Activated CD4-positive, alpha-beta memory T cell treated with anti-CD3 and anti-CD28 coated beads, Interleukin-2, amount 10 ng/mL, durations not matched to agents 7 days and 5 days (primary cell): Measurements from ENCODE around the gene RIC8B. TPM values are rescaled to one million over a fixed set of nuclear protein-coding genes. Genes with fewer than 3 reads are reported as not detected.

Experiments
- CTCF ChIA-PET: fragments of 350-600 bp; sonication (Branson Sonifier 250); formaldehyde crosslinking; loops from one replicate; lab custom pipeline; 2021; ENCODE audit warnings: antibody characterized with exemption, inconsistent platforms; lab: Charles Lee
- POLR2A ChIA-PET: fragments of 350-600 bp; sonication (Branson Sonifier 250); formaldehyde crosslinking; loops from one replicate; lab custom pipeline; 2021; ENCODE audit warnings: antibody characterized with exemption; lab: Charles Lee
- DNase-seq: peaks from one replicate; pipeline ENCODE4 v3.0.0-alpha.2; 2020
- H3K27ac Mint-ChIP-seq: one replicate; pipeline ENCODE4 v1.8.0; 2021; ENCODE audit warnings: mild to moderate bottlenecking, mixed read lengths
- H3K27me3 Mint-ChIP-seq: one replicate; pipeline ENCODE4 v1.8.0; 2021; ENCODE audit warnings: mixed read lengths
- H3K36me3 Mint-ChIP-seq: one replicate; pipeline ENCODE4 v1.8.0; 2021; ENCODE audit warnings: low read depth, mixed read lengths
- H3K4me1 Mint-ChIP-seq: one replicate; pipeline ENCODE4 v1.8.0; 2021; ENCODE audit warnings: mixed read lengths
- H3K4me3 Mint-ChIP-seq: one replicate; pipeline ENCODE4 v1.8.0; 2021; ENCODE audit warnings: mild to moderate bottlenecking, mixed read lengths
- H3K9me3 Mint-ChIP-seq: one replicate; pipeline ENCODE4 v1.8.0; 2021; ENCODE audit warnings: mixed read lengths
- total RNA-seq, 2 experiments: library from RNA; stranded (reverse); gene quantifications; one replicate each; pipeline ENCODE4 v1.2.3, GENCODE V29; 2021

The RIC8B gene
- total RNA-seq, 2 experiments from 2014 or later: 9.1 to 11.6 TPM

DNA sequence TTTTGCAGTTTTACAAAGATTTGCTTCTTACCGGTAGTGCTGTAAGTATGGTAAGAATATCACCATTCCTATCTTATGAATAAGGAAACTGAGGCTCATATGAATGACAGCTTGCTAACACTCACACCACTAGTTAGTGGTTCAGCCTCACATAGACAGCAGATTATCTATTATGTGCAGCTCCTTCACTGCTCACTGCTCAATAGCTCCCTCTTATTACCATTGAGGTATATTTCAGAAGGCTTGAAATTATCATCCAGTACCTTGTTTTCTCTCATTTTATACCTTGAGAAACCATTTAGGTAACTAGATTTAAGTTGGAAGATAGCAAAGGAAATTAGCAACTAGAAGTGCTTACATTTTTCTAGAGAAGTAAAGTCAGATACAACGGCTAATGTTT lies 15.5 kb downstream of the RIC8B start:
- Mint-ChIP-seq H3K4me1 (no peaks in the 10 kb centered on the region), H3K27ac (no peak overlapping the region), H3K27me3 (no peaks in the 10 kb centered on the region), H3K9me3 (no peaks in the 10 kb centered on the region), H3K4me3 (no peak overlapping the region), H3K36me3 (peaks cover 52% of the 10 kb centered on the region)
- CTCF ChIA-PET: interaction anchor here (1.0 to 1.1 kb wide), 2 partner anchors 10 to 11 kb away, joined by 3 read pairs; no protein-coding TSS in a partner anchor
- POLR2A ChIA-PET: interaction anchor here (0.9 kb wide), 1 partner anchor 14 kb away, joined by 3 read pairs; no protein-coding TSS in a partner anchor
- no peak for DNase-seq

- Mint-ChIP-seq H3K4me3 (no peak overlapping the region), H3K36me3 (peaks cover 50% of the 10 kb centered on the region), H3K4me1 (no peaks in the 10 kb centered on the region), H3K27me3 (no peaks in the 10 kb centered on the region), H3K27ac (no peak overlapping the region), H3K9me3 (no peaks in the 10 kb centered on the region)
- CTCF ChIA-PET: no interaction called here
- DNase-seq: no peak
- POLR2A ChIA-PET: no interaction called here
These were observed 17.0 kb downstream of the RIC8B start for GRCh38 chr12:106791531-106791930.

DNA sequence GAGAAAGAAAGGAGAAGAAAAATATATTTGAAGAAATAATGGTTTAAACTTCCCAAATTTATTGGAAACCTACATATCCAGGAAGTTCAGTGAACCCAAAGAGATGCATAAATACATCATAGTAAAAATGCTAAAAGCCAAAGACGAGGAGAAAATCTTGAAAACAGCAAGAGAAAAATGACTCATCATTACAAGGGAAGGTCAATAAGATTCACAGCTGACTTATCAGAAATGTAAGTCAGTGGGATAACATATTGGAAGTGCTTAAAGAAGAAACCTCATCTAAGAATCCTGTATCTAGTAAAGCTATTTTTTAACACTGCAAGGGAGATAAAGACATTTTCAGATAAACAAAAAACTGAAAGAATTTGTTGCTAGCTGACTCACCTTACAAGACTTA lies 19.9 kb downstream of the RIC8B start:
- Mint-ChIP-seq H3K4me1 (no peaks in the 10 kb centered on the region), H3K9me3 (no peaks in the 10 kb centered on the region), H3K36me3 (peaks cover 28% of the 10 kb centered on the region), H3K4me3 (no peak overlapping the region), H3K27ac (no peak overlapping the region), H3K27me3 (no peaks in the 10 kb centered on the region)
- no peak for DNase-seq
- ChIA-PET CTCF (no interaction called here), POLR2A (no interaction called here)

- H3K9me3 Mint-ChIP-seq: no peaks in the 10 kb centered on the region
- DNase-seq: no peak
- ChIA-PET CTCF (interaction anchor here (0.6 kb wide), 1 partner anchor 11 kb away, joined by 3 read pairs; no protein-coding TSS in a partner anchor), POLR2A (no interaction called here)
- no peak overlapping the region for H3K27ac Mint-ChIP-seq
- H3K4me3 Mint-ChIP-seq: no peak overlapping the region
- peaks cover 20% of the 10 kb centered on the region for H3K36me3 Mint-ChIP-seq
- no peaks in the 10 kb centered on the region for H3K27me3 Mint-ChIP-seq
- no peaks in the 10 kb centered on the region for H3K4me1 Mint-ChIP-seq
These were observed 26.8 kb downstream of the RIC8B start for GRCh38 chr12:106801167-106801708.

DNA sequence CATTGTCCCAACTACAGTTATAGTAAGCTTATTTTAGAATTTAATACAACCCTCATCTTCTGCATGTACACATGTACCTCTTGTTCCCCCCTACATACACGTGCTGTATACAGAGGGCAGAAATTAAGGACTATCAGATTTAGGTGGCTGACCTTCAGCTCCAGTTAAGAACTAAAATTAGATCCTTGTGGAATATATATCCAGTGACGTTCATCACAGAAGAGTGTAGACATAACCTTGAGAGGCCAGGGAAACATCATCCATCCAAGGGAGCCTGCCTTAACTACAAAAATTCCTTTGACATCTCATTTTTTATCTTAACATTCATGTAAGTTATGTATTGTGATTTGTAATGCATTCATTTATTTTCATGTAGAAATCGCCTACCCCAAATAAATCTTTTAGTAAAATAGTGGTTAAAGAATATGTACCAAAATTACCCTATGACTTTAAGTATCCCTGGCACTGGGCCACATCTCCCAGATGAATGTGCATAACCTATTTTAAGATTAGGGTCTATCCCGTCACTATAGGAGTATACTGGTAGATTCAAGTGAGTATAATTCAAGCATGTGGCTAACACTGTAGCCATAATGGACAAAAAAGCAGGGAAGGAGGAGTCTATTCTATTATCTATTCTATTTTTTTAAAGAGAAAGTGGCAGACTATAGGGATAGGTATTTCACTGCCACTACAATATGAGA lies 27.5 kb downstream of the RIC8B start:
- no peak for DNase-seq
- Mint-ChIP-seq H3K4me1 (no peaks in the 10 kb centered on the region), H3K36me3 (peaks cover 24% of the 10 kb centered on the region), H3K27me3 (no peaks in the 10 kb centered on the region), H3K27ac (no peak overlapping the region), H3K9me3 (no peaks in the 10 kb centered on the region), H3K4me3 (no peak overlapping the region)
- POLR2A ChIA-PET: no interaction called here
- CTCF ChIA-PET: no interaction called here

DNA sequence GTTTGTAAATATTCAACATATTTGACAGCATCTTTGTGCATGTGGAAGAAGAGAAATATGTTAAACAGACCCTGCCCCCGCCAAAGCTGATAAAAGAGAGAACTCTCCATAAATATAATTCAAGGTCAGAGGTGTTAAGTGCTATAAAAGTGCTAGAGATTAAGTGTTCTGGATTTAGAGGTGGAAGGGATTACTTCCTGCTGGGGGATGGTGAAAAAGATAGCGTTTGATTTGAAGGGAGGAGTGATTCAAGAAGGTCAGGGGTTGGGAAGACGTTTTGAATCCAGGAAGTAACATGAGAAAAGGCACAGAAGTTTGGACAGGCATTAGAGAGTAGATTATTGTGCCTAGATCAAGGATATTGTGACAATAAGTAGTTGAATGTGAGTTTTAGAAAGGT lies 30.2 kb downstream of the RIC8B start:
- ChIA-PET CTCF (no interaction called here), POLR2A (no interaction called here)
- H3K27ac Mint-ChIP-seq: no peak overlapping the region
- no peaks in the 10 kb centered on the region for H3K27me3 Mint-ChIP-seq
- no peak overlapping the region for H3K4me3 Mint-ChIP-seq
- H3K36me3 Mint-ChIP-seq: peaks cover 25% of the 10 kb centered on the region
- no peaks in the 10 kb centered on the region for H3K4me1 Mint-ChIP-seq
- no peak for DNase-seq
- H3K9me3 Mint-ChIP-seq: no peaks in the 10 kb centered on the region

DNA sequence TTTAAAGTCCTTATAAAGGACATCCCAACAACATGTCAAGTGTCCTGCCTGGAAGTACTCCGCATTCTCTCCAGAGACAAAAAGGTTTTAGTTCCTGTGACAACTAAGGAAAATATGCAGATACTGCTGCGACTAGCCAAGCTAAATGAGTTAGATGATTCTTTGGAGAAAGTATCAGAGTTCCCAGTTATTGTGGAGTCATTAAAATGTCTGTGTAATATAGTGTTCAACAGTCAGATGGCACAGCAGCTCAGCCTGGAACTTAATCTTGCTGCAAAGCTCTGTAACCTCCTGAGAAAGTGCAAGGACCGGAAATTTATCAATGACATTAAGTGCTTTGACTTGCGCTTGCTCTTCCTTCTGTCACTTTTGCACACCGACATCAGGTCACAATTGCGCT lies 40.2 kb downstream of the RIC8B start:
- no peaks in the 10 kb centered on the region for H3K4me1 Mint-ChIP-seq
- H3K9me3 Mint-ChIP-seq: no peaks in the 10 kb centered on the region
- H3K4me3 Mint-ChIP-seq: no peak overlapping the region
- H3K36me3 Mint-ChIP-seq: peaks cover 6% of the 10 kb centered on the region
- POLR2A ChIA-PET: no interaction called here
- CTCF ChIA-PET: no interaction called here
- H3K27me3 Mint-ChIP-seq: no peaks in the 10 kb centered on the region
- H3K27ac Mint-ChIP-seq: no peak overlapping the region
- no peak for DNase-seq

GRCh38 chr12:106815741-106816140 lies 41.3 kb downstream of the RIC8B start:
- no peak overlapping the region for H3K4me3 Mint-ChIP-seq
- H3K9me3 Mint-ChIP-seq: no peaks in the 10 kb centered on the region
- CTCF ChIA-PET: interaction anchor here (0.6 to 1.0 kb wide), 2 partner anchors 13 to 632 kb away, joined by 3 read pairs; no protein-coding TSS in a partner anchor
- H3K27ac Mint-ChIP-seq: no peak overlapping the region
- peaks cover 7% of the 10 kb centered on the region for H3K36me3 Mint-ChIP-seq
- no peak for DNase-seq
- H3K4me1 Mint-ChIP-seq: no peaks in the 10 kb centered on the region
- no peaks in the 10 kb centered on the region for H3K27me3 Mint-ChIP-seq
- POLR2A ChIA-PET: no interaction called here

- Mint-ChIP-seq H3K27me3 (no peaks in the 10 kb centered on the region), H3K9me3 (no peaks in the 10 kb centered on the region), H3K36me3 (peaks cover 11% of the 10 kb centered on the region), H3K27ac (no peak overlapping the region), H3K4me1 (peaks cover 3% of the 10 kb centered on the region), H3K4me3 (no peak overlapping the region)
- CTCF ChIA-PET: interaction anchor here (0.6 to 1.0 kb wide), 2 partner anchors 13 to 632 kb away, joined by 3 read pairs; no protein-coding TSS in a partner anchor
- POLR2A ChIA-PET: no interaction called here
- DNase-seq: no peak
These were observed 41.7 kb downstream of the RIC8B start for GRCh38 chr12:106816231-106816630.

- Mint-ChIP-seq H3K9me3 (no peaks in the 10 kb centered on the region), H3K4me1 (peaks cover 6% of the 10 kb centered on the region), H3K27ac (no peak overlapping the region), H3K27me3 (no peaks in the 10 kb centered on the region), H3K4me3 (no peak overlapping the region), H3K36me3 (peaks cover 29% of the 10 kb centered on the region)
- CTCF ChIA-PET: no interaction called here
- no peak for DNase-seq
- POLR2A ChIA-PET: interaction anchor here (1.4 kb wide), 1 partner anchor 10 kb away, joined by 4 read pairs; no protein-coding TSS in a partner anchor
These were observed 45.5 kb downstream of the RIC8B start for GRCh38 chr12:106819991-106820390.

- POLR2A ChIA-PET: no interaction called here
- no peak overlapping the region for H3K4me3 Mint-ChIP-seq
- H3K27ac Mint-ChIP-seq: no peak overlapping the region
These were observed 57.2 kb downstream of the RIC8B start for GRCh38 chr12:106831699-106832098.

GRCh38 chr12:106837782-106838181 lies 63.3 kb downstream of the RIC8B start:
- Mint-ChIP-seq H3K36me3 (peaks cover 11% of the 10 kb centered on the region), H3K27me3 (no peaks in the 10 kb centered on the region), H3K27ac (no peak overlapping the region), H3K4me3 (no peak overlapping the region), H3K9me3 (no peaks in the 10 kb centered on the region), H3K4me1 (peaks cover 10% of the 10 kb centered on the region)
- ChIA-PET POLR2A (no interaction called here), CTCF (no interaction called here)
- DNase-seq: no peak

More at GRCh38 chr12:106831699-106832098, 57.2 kb downstream of the RIC8B start:
- Mint-ChIP-seq H3K36me3 (peaks cover 11% of the 10 kb centered on the region), H3K27me3 (no peaks in the 10 kb centered on the region), H3K4me1 (no peaks in the 10 kb centered on the region), H3K9me3 (no peaks in the 10 kb centered on the region)
- CTCF ChIA-PET: no interaction called here
- DNase-seq: no peak

DNA sequence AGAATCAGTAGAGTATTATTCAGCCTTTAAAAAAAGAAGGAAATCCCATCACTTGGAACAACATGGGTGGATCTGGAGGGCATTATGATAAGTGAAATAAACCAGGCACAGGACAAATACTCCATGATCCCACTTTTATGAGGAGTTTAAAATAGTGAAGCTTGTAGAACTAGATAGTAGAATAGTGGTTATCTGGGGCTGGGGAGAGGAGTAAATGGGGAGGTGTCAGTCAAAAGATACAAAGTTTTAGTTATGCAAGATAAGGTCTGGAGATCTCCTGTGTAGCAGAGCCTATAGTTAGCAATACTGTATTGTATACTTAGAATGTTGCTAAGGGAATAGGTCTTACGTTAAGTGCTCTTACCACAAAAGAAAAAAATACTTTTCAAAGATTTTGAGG lies 64.9 kb downstream of the RIC8B start:
- Mint-ChIP-seq H3K36me3 (peaks cover 14% of the 10 kb centered on the region), H3K27ac (no peak overlapping the region), H3K4me1 (peaks cover 10% of the 10 kb centered on the region), H3K4me3 (no peak overlapping the region), H3K27me3 (no peaks in the 10 kb centered on the region), H3K9me3 (no peaks in the 10 kb centered on the region)
- POLR2A ChIA-PET: no interaction called here
- CTCF ChIA-PET: no interaction called here
- DNase-seq: no peak
